Ecto neural progenitor cell (in vitro differentiated cells): ENCODE data around the gene LRRC57.
A peak's percentile ranks its signal among the peaks of the same experiment; 100 is the strongest.
"Not testable (repeated sequence)": the region's sequence is repeated elsewhere in the genome, so short reads cannot be mapped to it uniquely, and the experiment has no call there.

ENCODE experiments used
- DNase-seq: peaks from one replicate; pipeline ENCODE4 v3.0.0-alpha.2; 2018; ENCODE audit warnings: low spot score

LRRC57 gene

GRCh38 chr15:42548249-42549031, at the start of gene LRRC57, which contains the start of gene HAUS2:
Gene LRRC57 (minus strand): TSS chr15:42548793. CDS start chr15:42548434, 359 bp downstream.
Gene HAUS2 (plus strand): TSS chr15:42548838. CDS start chr15:42548873, 35 bp downstream.
- DNase-seq = peak; percentile 97

- no peak for DNase-seq
These were observed 47.1 kb upstream of the LRRC57 start for GRCh38 chr15:42595626-42596240.

- no peak for DNase-seq
These were observed 45.5 kb upstream of the LRRC57 start for GRCh38 chr15:42594095-42594494.

- DNase-seq = no peak
These were observed 44.5 kb upstream of the LRRC57 start for GRCh38 chr15:42593143-42593542.

- DNase-seq = no peak
These were observed 44.1 kb upstream of the LRRC57 start for GRCh38 chr15:42592716-42593115.

GRCh38 chr15:42591238-42591934, 42.8 kb upstream of the LRRC57 start:
- DNase-seq = no peak

GRCh38 chr15:42590619-42591237, 42.1 kb upstream of the LRRC57 start:
- DNase-seq = no peak

GRCh38 chr15:42584031-42584765, 35.6 kb upstream of the LRRC57 start:
- DNase-seq = no peak

- DNase-seq = no peak
These were observed 34.2 kb upstream of the LRRC57 start for GRCh38 chr15:42582569-42583375.

- peak; percentile 91 for DNase-seq
These were observed 32.7 kb upstream of the LRRC57 start for GRCh38 chr15:42581272-42581730.

GRCh38 chr15:42578984-42579537, 30.5 kb upstream of the LRRC57 start:
- DNase-seq = no peak

GRCh38 chr15:42577514-42578031, 29.0 kb upstream of the LRRC57 start:
- no peak for DNase-seq

GRCh38 chr15:42576776-42577175, 28.2 kb upstream of the LRRC57 start:
- no peak for DNase-seq

- peak; percentile 47 for DNase-seq
These were observed 27.5 kb upstream of the LRRC57 start for GRCh38 chr15:42576040-42576594.

- DNase-seq = peak; percentile 99
These were observed 26.8 kb upstream of the LRRC57 start, which contains the start of gene STARD9 for GRCh38 chr15:42575188-42576039. Gene STARD9 (plus strand): TSS chr15:42575606. CDS start chr15:42575716, 110 bp downstream.

- no peak for DNase-seq
These were observed 10.1 kb upstream of the LRRC57 start for GRCh38 chr15:42558739-42559138.

GRCh38 chr15:42556550-42557207, 8.1 kb upstream of the LRRC57 start:
- DNase-seq = not testable (repeated sequence)

- no peak for DNase-seq
These were observed 5.0 kb upstream of the LRRC57 start for GRCh38 chr15:42553554-42553953.
